GM21423 (cell line): ENCODE results near the gene PRSS3.
"Not testable (repeated sequence)": the region's sequence is repeated elsewhere in the genome, so short reads cannot be mapped to it uniquely, and the experiment has no call there.

Experiments
- ATAC-seq: cut with Tn5 transposase; IDR thresholded peaks from one replicate; pipeline ENCODE4 v1.9.1; 2021; ENCODE audit warnings: mild to moderate bottlenecking, moderate library complexity; ENCODE audit not compliant: unreplicated experiment

The PRSS3 gene

DNA sequence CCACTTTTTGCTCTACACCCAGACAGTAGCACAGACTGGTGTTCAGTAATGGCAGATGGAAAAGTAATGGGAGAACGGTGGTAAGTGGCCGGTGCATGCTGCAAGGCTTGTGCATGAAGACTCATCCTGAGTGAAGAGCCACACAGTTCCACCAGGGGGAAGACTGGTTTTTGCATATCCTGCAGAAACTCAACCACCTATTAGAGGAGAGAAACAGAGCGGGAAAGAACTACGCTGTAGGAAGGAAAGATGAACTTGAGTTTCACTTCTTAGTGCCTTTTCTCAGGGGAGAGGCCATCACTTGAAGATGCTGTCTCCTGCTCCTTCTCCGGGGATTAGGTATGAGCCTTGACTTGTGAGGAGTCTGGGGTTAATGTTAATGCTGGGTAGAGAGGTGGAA, 9.4 kb upstream of the PRSS3 start:
- no peak for ATAC-seq

GRCh38 chr9:33786681-33787080, 8.7 kb upstream of the PRSS3 start:
- ATAC-seq: no peak

GRCh38 chr9:33787839-33788238, 7.5 kb upstream of the PRSS3 start:
- ATAC-seq: no peak

GRCh38 chr9:33789429-33789828, 5.9 kb upstream of the PRSS3 start:
- not testable (repeated sequence) for ATAC-seq

- ATAC-seq: no peak
These were observed 4.2 kb upstream of the PRSS3 start for GRCh38 chr9:33791117-33791516.

DNA sequence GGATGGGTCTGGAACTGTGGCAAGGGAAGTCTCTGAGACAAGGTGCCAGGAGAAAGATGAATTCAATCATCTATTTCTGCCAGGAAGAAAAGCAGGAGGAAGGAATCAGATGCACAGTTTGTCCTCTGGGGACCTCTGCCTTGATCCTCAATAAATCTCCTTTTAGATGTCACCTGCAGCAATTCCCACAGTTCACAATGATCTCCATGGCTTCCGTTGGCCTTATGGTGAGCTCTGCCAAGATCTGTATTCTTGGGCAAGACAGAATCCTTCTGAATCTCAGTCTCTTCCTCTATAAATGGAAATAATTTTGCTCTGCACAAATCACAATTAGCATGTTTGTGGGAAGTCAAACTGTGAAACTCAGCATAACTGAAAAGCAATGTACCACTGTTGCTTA, 1.9 kb upstream of the PRSS3 start:
- not testable (repeated sequence) for ATAC-seq

DNA sequence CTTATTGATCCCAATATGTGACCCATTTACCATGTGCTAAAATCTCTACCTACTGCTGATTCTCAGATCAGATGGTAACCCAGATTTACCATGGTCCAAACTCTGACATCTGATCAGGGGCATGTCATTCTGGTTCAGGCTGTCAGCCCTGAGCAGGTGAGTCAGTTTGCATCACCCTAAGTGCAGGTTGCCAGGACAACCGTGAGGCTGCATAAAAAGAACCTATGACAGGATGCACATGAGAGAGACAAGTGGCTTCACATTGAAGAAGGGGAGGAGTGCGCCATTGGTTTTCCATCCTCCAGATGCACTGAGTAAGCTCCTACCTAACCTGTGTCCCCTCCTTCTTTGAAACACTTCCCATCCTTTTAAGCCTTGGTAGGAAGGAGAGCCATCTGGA, 801 bp upstream of the PRSS3 start:
- ATAC-seq: no peak

DNA sequence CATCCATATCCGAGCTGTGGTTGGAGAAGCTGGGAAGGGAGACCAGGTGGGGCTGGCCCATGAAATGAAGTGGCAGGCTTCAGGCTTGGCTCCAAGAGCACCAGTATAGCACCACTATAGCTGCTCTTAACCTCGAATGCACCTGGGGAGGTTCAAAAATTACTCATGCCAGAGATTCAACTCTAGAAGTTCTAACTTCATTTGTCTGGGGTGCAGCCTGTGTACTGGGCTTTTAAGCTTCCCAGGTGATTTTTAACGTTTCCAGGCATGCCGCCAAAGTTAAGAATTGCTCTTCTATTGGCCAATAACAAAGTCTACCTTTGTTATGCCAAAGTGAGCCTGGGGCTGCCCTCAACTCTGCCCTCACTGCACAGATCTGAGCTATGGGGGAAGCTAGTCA, 458 bp downstream of the PRSS3 start:
- ATAC-seq: no peak

DNA sequence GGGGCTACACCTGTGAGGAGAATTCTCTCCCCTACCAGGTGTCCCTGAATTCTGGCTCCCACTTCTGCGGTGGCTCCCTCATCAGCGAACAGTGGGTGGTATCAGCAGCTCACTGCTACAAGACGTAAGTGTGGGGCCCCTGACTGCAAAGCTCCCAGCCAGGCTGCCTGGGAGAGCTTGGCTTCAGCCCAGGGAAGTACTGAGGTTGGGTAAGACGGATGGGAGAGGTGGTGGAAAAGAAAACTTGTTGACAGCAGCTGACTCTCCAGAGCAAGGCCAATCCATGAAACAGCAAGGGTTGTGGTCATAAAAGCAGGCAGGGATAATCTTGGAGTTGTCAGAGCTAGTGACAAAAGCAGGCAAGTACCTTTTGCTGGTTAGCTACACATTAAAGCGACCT, 1.3 kb downstream of the PRSS3 start:
- ATAC-seq: not testable (repeated sequence)

GRCh38 chr9:33797837-33798236, 2.5 kb downstream of the PRSS3 start:
- no peak for ATAC-seq

DNA sequence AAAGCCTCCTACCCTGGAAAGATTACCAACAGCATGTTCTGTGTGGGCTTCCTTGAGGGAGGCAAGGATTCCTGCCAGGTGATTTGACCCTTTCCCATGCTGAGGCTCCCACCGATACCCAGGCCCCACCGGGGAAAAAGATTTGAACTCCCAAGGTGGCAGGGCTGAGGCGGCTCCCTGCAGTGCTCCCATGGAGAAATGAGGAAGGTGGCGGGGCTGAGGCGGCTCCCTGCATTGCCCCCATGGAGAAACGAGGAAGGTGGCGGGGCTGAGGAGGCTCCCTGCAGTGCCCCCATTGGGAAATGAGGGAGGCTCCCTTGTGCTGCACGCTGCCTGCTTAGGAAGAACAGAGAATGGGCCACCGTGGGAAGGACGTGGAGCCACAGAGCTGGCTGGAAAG, 3.2 kb downstream of the PRSS3 start:
- no peak for ATAC-seq

DNA sequence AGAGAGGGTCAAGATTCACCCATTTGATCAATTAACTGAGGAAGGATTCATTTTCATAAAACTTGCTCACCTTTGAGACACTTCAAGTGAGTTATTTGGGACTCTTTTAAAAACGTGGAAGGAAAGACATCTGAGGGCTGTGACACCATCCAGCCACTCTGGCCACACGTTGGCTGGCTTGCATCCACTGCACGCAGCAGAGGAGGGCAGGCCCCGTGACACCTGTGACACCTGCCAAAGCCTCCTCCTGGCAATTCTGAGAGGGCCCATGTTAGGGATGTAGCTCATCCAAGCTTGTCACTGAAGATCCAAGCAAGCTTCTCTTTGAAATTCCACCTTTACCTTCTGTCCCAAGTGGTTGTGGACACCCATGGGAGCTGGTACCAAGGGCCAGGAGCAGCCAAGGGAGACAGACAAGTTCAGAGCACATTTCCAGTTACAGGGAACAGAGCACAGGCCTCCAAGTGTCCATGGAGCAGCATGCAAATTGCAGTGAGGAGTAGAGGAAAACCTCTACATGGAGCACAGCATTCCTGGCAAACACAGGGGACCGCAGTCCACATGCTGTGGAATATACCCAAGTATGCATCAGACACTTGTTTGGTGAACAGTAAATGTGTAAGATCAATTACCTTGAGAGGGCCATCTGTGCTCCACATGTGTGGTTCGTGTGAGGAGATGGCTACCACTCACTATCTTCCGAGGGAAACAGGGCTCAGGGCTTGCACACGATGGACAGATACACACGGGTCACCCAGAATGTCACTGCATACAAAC, 4.8 kb downstream of the PRSS3 start:
- no peak for ATAC-seq

DNA sequence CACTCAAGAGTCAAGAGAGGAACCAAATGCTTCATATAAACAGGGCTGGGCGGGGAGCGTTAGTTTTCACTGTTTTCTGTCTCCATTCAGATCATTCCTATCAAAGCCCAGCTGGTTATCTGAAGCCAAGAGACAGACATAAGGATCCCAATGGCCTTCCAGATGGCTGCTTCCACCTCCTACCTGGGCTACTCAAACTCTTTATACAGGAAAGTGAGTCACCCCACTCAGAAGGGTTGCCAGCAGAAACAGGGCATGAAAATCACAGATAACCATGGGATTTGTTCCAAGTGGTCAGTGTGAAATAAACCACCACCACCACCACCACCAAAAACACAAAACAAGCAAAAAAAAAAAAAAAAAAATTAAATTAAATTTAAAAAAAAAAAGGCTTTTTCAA, 5.5 kb downstream of the PRSS3 start:
- no peak for ATAC-seq

DNA sequence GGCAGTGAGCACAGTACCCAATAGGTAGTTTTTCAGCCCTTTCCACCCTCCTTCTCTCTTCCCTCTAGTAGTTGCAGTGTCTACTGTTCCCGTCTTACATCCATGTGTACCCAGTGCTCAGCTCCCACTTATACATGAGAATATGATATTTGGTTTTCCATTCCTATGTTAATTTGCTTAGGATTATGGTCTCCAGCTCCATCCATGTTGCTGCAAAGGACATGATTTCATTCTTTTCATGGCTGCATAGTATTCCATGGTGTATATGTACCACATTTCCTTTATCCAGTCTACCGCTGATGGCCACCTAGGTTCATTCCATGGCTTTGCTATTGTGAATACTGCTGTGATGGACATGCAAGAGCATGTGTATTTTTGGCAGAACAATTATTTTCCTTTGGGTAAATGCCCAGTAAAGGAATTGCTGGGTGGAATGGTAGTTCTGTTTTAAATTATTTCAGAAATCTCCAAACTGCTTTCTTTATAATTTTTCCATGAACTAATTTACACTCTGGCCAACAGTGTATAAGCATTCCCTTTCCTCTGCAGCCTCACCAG, 6.7 kb downstream of the PRSS3 start:
- ATAC-seq: not testable (repeated sequence)

DNA sequence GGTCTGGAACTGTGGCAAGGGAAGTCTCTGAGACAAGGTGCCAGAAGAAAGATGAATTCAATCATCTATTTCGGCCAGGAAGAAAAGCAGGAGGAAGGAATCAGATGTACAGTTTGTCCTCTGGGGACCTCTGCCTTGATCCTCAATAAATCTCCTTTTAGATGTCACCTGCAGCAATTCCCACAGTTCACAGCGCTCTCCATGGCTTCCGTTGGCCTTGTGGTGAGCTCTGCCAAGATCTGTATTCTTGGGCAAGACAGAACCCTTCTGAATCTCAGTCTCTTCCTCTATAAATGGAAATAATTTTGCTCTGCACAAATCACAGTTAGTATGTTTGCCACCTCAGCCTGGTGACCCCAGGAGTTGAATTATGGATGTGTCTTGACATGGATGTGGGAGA, 8.8 kb downstream of the PRSS3 start:
- not testable (repeated sequence) for ATAC-seq

DNA sequence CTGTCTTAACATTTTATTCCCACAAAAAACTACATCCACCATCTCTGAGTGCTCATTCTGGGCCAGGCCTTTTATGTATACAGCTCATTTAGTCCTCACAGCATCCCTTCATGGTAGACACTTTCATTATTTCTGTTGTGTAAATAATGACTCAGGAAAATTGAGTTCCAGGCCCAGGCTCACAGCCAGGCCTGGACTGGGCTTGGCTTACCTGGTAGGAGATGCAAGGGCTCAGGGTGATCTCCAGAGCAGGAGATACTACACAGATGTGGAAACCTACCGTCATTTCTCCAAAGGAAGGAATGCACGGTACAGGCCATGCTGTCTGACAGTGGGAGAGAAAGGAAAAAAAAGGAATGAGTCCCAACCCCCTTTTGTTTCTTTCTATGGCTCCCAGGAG, 11.8 kb downstream of the PRSS3 start:
- ATAC-seq: not testable (repeated sequence)

GRCh38 chr9:33808979-33809322, 13.6 kb downstream of the PRSS3 start:
- peak; percentile 31 for ATAC-seq

DNA sequence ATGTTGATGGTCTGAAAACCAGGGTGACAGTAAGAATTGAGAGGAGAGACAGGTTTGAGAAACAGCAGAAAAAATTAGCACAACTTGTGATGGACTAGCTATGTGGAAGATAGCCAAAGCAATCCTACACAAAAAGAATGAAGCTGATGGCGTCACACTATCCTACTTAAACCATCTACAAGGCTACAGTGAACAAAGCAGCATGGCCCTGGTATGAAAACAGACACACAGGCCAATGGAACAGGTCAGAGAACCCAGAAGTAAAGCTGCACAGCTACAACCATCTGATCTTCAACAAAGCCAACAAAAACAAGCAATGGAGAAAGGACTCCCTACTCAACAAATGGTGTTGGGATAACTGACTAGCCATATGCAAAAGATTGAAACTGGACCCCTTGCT, 14.1 kb downstream of the PRSS3 start:
- no peak for ATAC-seq

GRCh38 chr9:33813712-33814641, 18.6 kb downstream of the PRSS3 start:
- no peak for ATAC-seq

DNA sequence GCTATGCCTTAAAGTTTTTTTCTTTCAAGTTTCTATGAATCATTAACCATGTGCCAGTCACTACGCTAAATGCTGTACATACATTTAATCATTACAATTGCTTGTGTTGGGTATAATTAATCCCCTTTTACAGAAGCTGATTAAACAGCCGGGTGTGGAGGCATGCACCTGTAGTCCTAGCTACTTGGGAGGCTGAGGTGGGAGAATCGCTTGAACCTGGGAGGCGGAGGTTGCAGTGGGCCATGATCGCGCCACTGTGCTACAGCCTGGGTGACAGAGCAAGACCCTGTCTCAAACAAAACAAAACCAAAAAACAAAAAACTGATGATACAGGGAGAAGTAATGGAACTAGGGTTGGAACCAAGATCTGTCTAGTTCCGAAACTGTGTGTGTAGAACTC, 20.4 kb downstream of the PRSS3 start:
- ATAC-seq: no peak

- peak; percentile 52 for ATAC-seq
These were observed 21.2 kb downstream of the PRSS3 start, which contains the start of gene UBE2R2 for GRCh38 chr9:33816327-33817252. UBE2R2 (plus strand) TSS chr9:33817160; CDS start chr9:33817758, 598 bp downstream.
